Dermis blood vessel endothelial cell (primary cell): ENCODE data around the gene LITAFD. TPM values are rescaled to one million over a fixed set of nuclear protein-coding genes. Genes with fewer than 3 reads are reported as not detected.
"Not testable (repeated sequence)": the region's sequence is repeated elsewhere in the genome, so short reads cannot be mapped to it uniquely, and the experiment has no call there.

Experiments used
- DNase-seq: peaks from one replicate; pipeline ENCODE4 v3.0.0; 2010
- total RNA-seq: library from RNA; depleted of rRNA; stranded (reverse); fragments of >200 nt; gene quantifications from 2 replicates; pipeline ENCODE4 v1.2.3, GENCODE V29; 2014

Gene LITAFD
- total RNA-seq, 1 donor from 2014 or later = not detected

DNA sequence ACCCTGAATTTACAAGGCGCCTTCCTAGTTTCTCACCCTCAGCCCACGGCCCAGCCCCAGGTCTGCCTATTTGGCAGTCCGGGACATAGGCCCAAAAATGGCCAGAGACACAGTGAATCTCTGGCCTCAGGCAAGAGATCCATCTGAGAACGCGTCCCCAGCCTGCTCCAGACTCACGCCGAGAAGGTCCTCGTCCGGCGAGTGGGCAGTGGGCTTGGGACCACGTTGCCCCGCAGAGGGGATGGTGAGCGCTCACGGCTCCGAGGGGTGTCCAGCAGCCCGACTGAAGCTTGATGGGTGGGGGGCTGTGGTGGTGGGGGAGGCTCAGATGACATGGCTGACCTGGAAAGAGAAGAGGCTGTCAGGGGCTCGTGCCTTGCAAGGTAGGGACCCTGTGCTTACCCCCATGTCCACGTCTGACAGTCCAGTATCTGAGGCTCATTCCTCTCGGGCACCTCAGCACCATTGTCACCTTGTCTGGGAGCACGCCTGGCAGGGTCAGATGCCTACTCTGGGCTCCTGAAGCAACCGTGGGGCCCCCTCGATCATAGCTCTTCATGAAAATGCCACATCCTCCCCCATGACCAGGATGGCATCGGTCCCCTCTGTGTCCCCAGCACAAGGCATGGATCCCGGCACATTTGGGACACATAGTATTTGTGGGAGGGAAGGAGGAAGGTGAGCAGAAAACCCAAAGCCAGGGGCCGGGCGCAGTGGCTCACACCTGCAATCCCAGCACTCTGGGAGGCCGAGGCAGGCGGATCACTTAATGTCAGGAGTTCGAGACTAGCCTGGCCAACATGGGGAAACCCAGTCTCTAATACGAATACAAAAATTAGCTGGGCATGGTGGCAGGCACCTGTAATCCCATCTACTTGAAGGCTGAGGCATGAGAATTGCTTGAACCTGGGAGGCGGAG is 22.9 kb upstream of the LITAFD start:
- DNase-seq = no peak

- peak; percentile 38 for DNase-seq
Observed at GRCh38 chr16:8859913-8860881, 22.0 kb upstream of the LITAFD start.

DNA sequence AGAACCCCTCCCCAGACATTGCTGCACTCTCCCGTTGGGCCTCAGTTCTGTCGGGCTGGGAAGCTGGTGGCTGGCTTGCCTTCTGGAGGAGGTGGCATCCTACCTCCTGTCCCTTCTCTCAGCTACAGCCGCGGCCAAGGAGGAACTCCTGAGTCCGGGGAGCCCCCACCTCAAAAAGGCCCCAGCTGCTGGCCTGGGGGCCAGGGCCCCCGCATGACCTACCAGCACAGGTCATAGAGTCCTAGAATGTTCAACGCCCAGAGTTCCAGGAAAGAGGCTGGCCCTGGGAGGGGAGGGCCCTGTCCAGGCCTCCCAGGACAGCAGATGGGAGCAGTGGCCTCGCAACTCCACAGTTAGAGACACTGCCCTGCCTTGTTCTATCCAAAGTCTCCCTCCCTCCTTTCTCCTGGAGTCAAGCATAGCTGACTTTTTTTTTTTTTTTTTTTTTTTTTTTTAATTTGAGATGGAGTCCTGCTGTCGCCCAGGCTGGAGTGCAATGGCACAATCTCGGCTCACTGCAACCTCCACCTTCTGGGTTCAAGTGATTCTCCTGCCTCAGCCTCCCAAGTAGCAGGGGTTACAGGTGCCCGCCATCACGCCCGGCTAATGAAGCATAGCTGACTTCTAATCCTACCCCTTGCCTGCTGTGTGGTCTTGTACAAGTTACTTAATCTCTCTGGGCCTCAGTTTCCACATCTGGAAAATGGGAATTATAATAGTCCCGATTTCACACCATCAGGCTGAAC is 20.4 kb upstream of the LITAFD start:
- no peak for DNase-seq

GRCh38 chr16:8862309-8863130 is 19.6 kb upstream of the LITAFD start:
- DNase-seq = no peak

GRCh38 chr16:8863594-8864424 is 18.3 kb upstream of the LITAFD start:
- DNase-seq = no peak

- DNase-seq = no peak
Observed at GRCh38 chr16:8864480-8865110, 17.6 kb upstream of the LITAFD start.

DNA sequence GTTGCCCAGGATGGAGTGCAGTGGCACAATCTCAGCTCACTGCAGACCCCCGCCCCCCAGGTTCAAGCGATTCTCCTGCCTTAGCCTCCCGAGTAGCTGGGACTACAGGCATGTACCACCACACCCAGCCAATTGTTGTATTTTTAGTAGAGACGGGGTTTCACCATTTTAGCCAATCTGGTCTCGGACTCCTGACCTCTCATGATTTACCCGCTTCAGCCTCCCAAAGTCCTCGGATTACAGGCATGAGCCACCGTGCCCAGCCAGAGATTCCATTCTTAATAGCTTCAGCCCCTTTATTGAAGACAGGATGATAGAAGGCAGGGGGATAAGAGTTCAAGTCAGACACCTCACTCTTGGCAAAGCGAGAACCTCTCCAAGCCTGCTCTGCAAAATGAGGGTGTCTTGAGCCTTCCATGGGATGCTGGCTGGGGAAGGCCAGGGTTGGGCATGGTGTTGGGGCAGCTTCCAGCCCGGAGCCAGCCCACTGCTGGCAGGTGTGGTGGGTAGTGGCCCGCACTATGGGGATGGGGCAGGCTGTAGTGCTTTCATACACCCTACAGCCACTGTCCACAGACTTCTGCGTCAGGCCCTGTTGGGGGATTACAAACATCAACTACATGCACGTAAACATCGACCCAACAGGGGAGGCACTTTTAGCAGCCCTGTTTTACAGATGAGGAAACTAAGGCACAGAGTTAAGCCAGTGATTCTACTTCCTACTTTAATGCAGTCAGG is 16.8 kb upstream of the LITAFD start:
- no peak for DNase-seq

GRCh38 chr16:8866118-8866883 is 15.8 kb upstream of the LITAFD start:
- no peak for DNase-seq

DNA sequence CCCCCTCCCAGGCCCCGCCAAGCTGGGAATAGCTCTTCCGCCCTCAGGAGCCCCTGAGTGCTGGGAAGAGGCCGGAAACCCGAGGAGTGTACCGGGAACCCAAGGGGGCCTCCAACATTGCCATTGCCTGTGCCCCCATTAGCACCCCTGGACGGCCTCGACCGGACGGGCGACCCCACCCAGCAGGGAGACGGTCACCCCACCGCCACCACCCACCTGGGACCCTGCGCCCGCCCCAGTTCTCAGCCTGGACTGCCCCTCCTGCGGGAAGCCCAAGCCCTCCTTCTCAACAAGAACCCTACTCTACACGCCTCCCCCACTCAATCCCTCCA is 15.3 kb upstream of the LITAFD start:
- no peak for DNase-seq

DNA sequence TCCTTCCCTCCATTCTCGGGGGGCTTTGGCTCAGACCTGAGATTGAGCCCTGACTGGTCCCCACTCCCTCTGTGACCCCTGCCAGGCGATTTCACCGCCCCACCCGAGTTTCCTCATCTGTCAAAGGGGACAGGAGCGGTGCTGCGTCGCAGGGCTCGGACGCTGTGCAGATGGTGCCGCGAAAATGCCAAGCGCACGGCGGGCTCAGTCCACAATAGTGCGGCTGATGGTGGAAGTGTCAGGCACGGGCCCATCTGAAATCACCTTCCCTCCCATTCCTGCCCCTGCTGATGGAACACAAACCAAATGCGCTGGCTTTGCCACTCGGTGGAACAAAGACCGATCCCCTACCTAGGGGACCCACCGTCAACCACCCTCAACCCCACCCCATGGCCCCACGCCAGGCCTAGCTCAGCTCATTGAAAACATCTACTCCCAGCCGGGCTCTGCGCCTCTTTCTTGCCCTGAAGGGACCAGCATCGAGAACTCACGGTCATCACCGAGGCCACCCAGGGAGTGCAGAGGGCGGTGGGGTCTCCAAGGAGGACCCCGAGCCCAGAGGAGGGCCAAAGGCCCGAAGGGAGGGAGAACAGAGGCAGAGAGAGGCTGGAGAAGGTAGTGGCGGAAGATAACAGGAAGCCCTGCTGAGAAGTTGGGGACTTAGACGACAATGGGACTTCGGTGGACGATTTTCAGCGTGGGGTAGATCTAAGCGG is 14.8 kb upstream of the LITAFD start:
- DNase-seq = peak; percentile 33

GRCh38 chr16:8867932-8868415 is 14.2 kb upstream of the LITAFD start:
- peak; percentile 25 for DNase-seq

DNA sequence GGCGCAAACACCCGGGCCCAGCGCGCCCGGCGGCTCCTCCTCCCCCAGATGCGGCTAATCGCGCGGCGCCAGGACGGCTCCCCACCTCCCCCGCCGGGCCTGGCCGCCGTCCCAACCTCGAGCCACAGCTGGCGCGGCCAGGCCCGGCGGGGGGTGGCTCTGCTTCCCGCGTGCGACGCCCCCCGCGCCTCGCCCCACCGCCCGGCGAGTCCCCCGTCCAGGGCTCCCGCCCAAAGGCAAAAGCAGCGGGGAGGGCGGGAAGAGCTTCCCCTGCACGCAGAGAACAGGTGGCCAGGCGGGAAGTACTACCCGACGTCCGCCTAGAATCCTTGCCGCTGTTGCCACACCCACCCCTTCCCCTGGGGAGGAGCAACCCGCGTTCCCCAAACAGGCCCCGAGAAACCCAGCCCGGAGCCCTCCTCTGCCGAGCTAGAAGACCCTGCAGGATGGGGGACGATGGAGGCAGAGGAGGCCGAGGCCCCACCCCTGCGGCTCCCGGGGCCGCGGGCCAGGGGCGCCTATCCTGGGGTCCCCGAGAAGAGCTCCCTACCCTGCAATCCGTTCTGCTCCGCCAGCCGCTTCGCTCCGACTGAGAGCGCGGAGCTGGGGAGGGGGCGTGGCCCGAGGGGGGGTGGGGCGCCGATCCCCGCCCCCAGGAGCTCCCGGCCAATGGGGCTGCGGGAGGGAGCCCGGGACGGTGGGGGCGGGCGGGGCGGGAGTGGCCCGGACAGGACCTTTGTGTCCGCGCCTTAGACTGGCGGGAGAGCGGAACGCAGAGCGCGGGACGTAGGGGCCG is 13.5 kb upstream of the LITAFD start, which contains the start of gene CARHSP1:
Gene CARHSP1, minus strand, starts transcription at position 591 of the 796 bp plus-strand sequence. CDS start 9,678 bp downstream, outside the sequence.
- DNase-seq = peak; percentile 92

- DNase-seq = no peak
Observed at GRCh38 chr16:8869212-8869987, 12.8 kb upstream of the LITAFD start.

- not testable (repeated sequence) for DNase-seq
Observed at GRCh38 chr16:8869988-8870241, 12.2 kb upstream of the LITAFD start.

DNA sequence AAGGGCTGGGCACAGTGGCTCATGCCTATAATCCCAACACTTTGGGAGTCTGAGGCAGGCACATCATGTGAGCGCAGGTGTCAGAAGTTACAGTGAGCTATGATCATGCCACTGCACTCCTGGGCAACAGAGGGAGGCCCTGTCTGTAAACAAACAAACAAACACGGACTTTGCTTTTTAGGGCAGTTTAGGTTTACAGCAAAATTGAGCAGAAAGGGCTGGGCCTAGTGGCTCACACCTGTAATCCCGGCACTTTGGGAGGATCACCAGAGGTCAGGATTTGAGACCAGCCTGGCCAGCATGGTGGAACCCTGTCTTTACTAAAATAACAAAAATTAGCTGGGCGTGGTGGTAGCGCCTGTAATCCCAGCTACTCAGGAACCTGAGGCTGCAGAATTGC is 10.1 kb upstream of the LITAFD start:
- DNase-seq = no peak
